Neuronal stem cell (in vitro differentiated cells): ENCODE data around the gene SLC41A3.
A peak's percentile ranks its signal among the peaks of the same experiment; 100 is the strongest.
"Not testable (repeated sequence)": the region's sequence is repeated elsewhere in the genome, so short reads cannot be mapped to it uniquely, and the experiment has no call there.

Source experiments
- DNase-seq: peaks from one replicate; pipeline ENCODE4 v3.0.0-alpha.2; 2013; ENCODE audit warnings: low spot score
- H2AFZ ChIP-seq: one replicate; pipeline ENCODE4 v1.6.1; 2013; ENCODE audit warnings: mild to moderate bottlenecking, low read length, inconsistent platforms
- H2AK5ac ChIP-seq: 2 replicates; pipeline ENCODE4 v1.6.1; 2013; ENCODE audit warnings: low read depth, mild to moderate bottlenecking, inconsistent platforms, low read length, moderate library complexity, mixed read lengths
- H2BK120ac ChIP-seq: 2 replicates; pipeline ENCODE4 v1.6.1; 2013; ENCODE audit warnings: low read depth, mild to moderate bottlenecking, inconsistent platforms, low read length, moderate library complexity, mixed read lengths
- H2BK12ac ChIP-seq: one replicate; pipeline ENCODE4 v1.6.1; 2013; ENCODE audit warnings: low read length, inconsistent platforms
- H2BK15ac ChIP-seq: 2 replicates; pipeline ENCODE4 v1.6.1; 2013; ENCODE audit warnings: mild to moderate bottlenecking, low read length, inconsistent platforms, mixed read lengths
- H2BK5ac ChIP-seq: one replicate; pipeline ENCODE4 v1.6.1; 2013; ENCODE audit warnings: inconsistent platforms, mild to moderate bottlenecking, low read length, moderate library complexity
- H3K14ac ChIP-seq: one replicate; pipeline ENCODE4 v1.6.1; 2013; ENCODE audit warnings: low read length, inconsistent platforms
- H3K18ac ChIP-seq: 2 replicates; pipeline ENCODE4 v1.6.1; 2013; ENCODE audit warnings: low read length, inconsistent platforms
- H3K23ac ChIP-seq: 2 replicates; pipeline ENCODE4 v1.6.1; 2013; ENCODE audit warnings: low read depth, mild to moderate bottlenecking, mixed read lengths, low read length, inconsistent platforms; ENCODE audit not compliant: poor library complexity
- H3K27ac ChIP-seq: replicated peaks from 3 replicates; pipeline ENCODE4 v1.5.1; 2013; ENCODE audit warnings: low read length, inconsistent platforms
- H3K27me3 ChIP-seq, 3 experiments: 2 replicates each; pipeline ENCODE4 v1.6.1; 2013; ENCODE audit warnings: low read length in 3 of 3, mild to moderate bottlenecking in 2 of 3, inconsistent platforms in 1 of 3, low read depth in 1 of 3, mixed read lengths in 1 of 3, moderate library complexity in 1 of 3; ENCODE audit not compliant: control insufficient read depth in 3 of 3, insufficient read depth in 3 of 3
- H3K36me3 ChIP-seq, 2 donors: replicated peaks in 1 of 2; 2 replicates each; pipeline ENCODE4 v1.6.1; 2013; ENCODE audit warnings: low read length in 2 of 2; ENCODE audit not compliant: control insufficient read depth in 2 of 2, insufficient read depth in 2 of 2
- H3K4ac ChIP-seq: 2 replicates; pipeline ENCODE4 v1.6.1; 2013; ENCODE audit warnings: inconsistent platforms, mild to moderate bottlenecking, low read length, moderate library complexity
- H3K4me1 ChIP-seq, 2 donors: 1 replicate in 1 of 2; 2 replicates in 1 of 2; pipeline ENCODE4 v1.6.1; 2013; ENCODE audit warnings: low read length in 2 of 2, low read depth in 1 of 2; ENCODE audit not compliant: control insufficient read depth in 2 of 2, insufficient read depth in 1 of 2
- H3K4me2 ChIP-seq: one replicate; pipeline ENCODE4 v1.6.1; 2013; ENCODE audit warnings: mild to moderate bottlenecking, low read length, inconsistent platforms; ENCODE audit not compliant: insufficient read depth, poor library complexity, severe bottlenecking
- H3K4me3 ChIP-seq, 2 donors: 2 replicates each; pipeline ENCODE4 v1.5.1; 2013; ENCODE audit warnings: low read length in 2 of 2, mild to moderate bottlenecking in 2 of 2, inconsistent platforms in 1 of 2, moderate library complexity in 1 of 2
- H3K79me1 ChIP-seq: one replicate; pipeline ENCODE4 v1.6.1; 2013; ENCODE audit warnings: low read depth, mild to moderate bottlenecking, inconsistent platforms, low read length, moderate library complexity
- H3K9ac ChIP-seq: one replicate; pipeline ENCODE4 v1.6.1; 2013; ENCODE audit warnings: mild to moderate bottlenecking, low read depth, low read length, inconsistent platforms; ENCODE audit not compliant: poor library complexity
- H3K9me3 ChIP-seq, 2 donors: replicated peaks in 1 of 2; 2 replicates each; pipeline versions ENCODE3 to v1.6.1; 2013; ENCODE audit warnings: low read length in 2 of 2, mild to moderate bottlenecking in 2 of 2, inconsistent platforms in 1 of 2, low read depth in 1 of 2, mixed read lengths in 1 of 2, moderate library complexity in 1 of 2; ENCODE audit not compliant: control insufficient read depth in 2 of 2, insufficient read depth in 1 of 2
- H4K8ac ChIP-seq: one replicate; pipeline ENCODE4 v1.6.1; 2013; ENCODE audit warnings: low read depth, mild to moderate bottlenecking, inconsistent platforms, low read length, moderate library complexity
- H4K91ac ChIP-seq: one replicate; pipeline ENCODE4 v1.6.1; 2013; ENCODE audit warnings: low read length, low read depth, mild to moderate bottlenecking, inconsistent platforms; ENCODE audit not compliant: poor library complexity
- WGBS, 2 donors: extraction: QIAGEN DNeasy Blood & Tissue Kit; methylation state at CpG; one replicate each; pipeline ENCODE4 v1.1.7; 2013; ENCODE audit warnings: missing lambda C conversion rate in 2 of 2, mixed read lengths in 1 of 2; ENCODE audit not compliant: insufficient read length in 2 of 2, insufficient replicate concordance in 1 of 2; ENCODE audit errors: extremely low coverage in 2 of 2; 5-methylcytosine and 5-hydroxymethylcytosine counted together

SLC41A3 gene

DNA sequence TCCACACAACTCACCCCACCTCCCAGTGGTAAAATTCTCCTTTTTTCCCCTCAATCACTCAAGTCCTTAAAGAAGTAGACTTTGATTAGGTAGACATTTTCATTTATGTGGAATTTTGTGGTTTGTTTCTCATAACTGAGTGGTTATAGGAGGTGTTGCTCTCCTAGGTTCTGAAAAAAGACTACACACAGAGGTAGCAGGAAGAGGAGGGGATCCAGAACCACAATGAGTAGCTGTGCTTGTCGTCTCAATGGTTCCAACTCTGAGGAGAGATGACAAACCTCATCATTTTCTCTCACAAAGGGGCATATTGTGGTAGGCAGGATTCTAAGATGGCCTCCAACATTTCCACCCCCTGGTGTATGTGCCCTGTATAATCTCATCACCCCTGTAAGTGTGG, 120.1 kb downstream of the SLC41A3 start:
- peaks cover 0 to 46% (median 0%) of the 10 kb centered on the region in 3 experiments for H3K27me3 ChIP-seq
- H3K14ac ChIP-seq, H3K4me1 ChIP-seq, H4K91ac ChIP-seq, DNase-seq, H3K79me1 ChIP-seq, H3K4ac ChIP-seq, H3K4me3 ChIP-seq, H3K36me3 ChIP-seq, H2AK5ac ChIP-seq, H3K27ac ChIP-seq, H2BK12ac ChIP-seq, H3K23ac ChIP-seq, H2AFZ ChIP-seq, H3K9me3 ChIP-seq, H3K4me2 ChIP-seq, H4K8ac ChIP-seq, H2BK15ac ChIP-seq, H2BK5ac ChIP-seq, H3K18ac ChIP-seq, H2BK120ac ChIP-seq, H3K9ac ChIP-seq: not testable (repeated sequence)
- WGBS, 2 donors = no CpG with 5 or more reads among the region's 1 CpG

DNA sequence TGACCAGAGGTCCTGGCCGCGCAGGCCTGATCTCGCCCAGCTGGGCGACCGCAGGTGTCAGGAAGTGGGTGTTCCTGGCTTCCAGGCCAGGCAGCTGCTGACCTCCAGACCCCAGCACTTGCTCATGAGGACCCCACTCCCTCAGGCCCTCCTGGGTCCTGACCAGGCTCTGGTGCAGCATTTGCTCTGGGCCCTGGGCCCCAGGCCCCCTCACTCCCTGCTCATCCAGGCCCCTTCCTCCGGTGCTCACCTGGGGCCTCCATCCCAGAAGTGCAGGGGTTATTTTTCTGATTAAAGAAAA, 122.7 kb downstream of the SLC41A3 start:
- no CpG with 5 or more reads among the region's 6 CpGs for WGBS, 2 donors

DNA sequence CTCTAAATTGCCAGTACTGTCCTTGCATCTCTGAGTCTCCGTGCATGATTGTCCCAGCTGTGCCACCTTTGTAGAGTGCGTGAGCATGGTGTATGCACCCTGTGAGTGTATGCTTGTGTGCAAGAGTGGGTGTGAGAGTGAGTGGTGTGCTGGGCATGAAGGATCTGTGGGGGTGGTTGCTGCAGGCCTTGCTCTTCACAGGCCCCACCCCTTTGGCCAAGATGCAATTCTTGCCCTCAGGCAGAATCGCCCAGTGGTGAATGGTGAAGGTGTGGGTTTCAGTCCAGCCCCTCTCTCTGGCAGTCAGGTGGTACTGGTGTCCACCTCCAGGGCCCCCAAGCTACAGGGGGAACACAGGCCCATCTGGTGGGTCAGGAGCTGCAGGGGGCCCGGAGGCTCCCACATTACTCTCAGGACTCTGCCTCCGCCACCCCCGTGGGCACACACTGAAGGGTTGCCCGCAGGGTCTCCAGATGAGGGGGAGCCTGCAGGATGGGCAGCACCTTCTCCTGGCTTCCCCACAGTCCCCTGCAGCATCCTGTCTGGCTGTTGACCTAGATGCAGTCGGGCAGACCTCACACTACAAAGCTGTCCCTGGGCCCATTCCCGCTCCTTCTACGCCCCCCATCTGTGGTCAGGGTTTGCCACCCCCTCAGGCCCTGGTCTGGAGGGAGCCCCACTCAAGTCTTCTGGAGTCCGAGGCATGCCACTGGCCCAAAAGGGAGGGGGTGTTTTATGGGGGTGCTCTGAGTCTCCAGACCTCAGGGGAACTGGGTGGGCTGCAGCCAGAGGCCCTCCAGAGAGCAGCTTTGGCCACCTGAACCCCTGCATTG, 123.3 kb downstream of the SLC41A3 start:
- Histone ChIP-seq H3K9ac (peak overlapping the region; percentile 2), H4K8ac (no peak overlapping the region), H4K91ac (no peak overlapping the region), H3K79me1 (no peaks in the 10 kb centered on the region), H2BK12ac (no peak overlapping the region), H3K18ac (peak overlapping the region; percentile 21), H3K23ac (no peak overlapping the region), H3K4me2 (no peak overlapping the region), H3K9me3 (no peaks in the 10 kb centered on the region), H2BK120ac (no peak overlapping the region), H3K27me3 (peaks cover 0 to 25% (median 0%) of the 10 kb centered on the region in 3 experiments), H3K4ac (no peak overlapping the region), H2BK15ac (no peak overlapping the region), H2AFZ (no peak overlapping the region), H3K36me3 (no peaks in the 10 kb centered on the region), H3K4me3 (peak overlapping the region in 1 of 2 donors; percentile 38), H3K14ac (no peak overlapping the region), H3K27ac (no peak overlapping the region), H3K4me1 (no peaks in the 10 kb centered on the region), H2BK5ac (no peak overlapping the region), H2AK5ac (peak overlapping the region; percentile 27)
- no peak for DNase-seq
- no CpG with 5 or more reads among the region's 11 CpGs for WGBS, 2 donors

More for the DNA sequence above, 122.7 kb downstream of the SLC41A3 start:
- H3K4ac ChIP-seq = no peak overlapping the region
- H2AK5ac ChIP-seq = no peak overlapping the region
- H3K27me3 ChIP-seq = peaks cover 0 to 31% (median 0%) of the 10 kb centered on the region in 3 experiments
- no peak overlapping the region for H2BK15ac ChIP-seq
- H3K18ac ChIP-seq = no peak overlapping the region
- no peak overlapping the region for H3K23ac ChIP-seq
- no peak overlapping the region for H2BK120ac ChIP-seq
- no peak overlapping the region for H2AFZ ChIP-seq
- no peak overlapping the region for H4K8ac ChIP-seq
- no peak overlapping the region for H3K4me2 ChIP-seq
- no peak overlapping the region for H3K9ac ChIP-seq
- no peaks in the 10 kb centered on the region for H3K36me3 ChIP-seq
- H2BK12ac ChIP-seq = no peak overlapping the region
- H3K4me1 ChIP-seq = no peaks in the 10 kb centered on the region
- no peak overlapping the region for H2BK5ac ChIP-seq
- H3K79me1 ChIP-seq = no peaks in the 10 kb centered on the region
- no peaks in the 10 kb centered on the region for H3K9me3 ChIP-seq
- H3K4me3 ChIP-seq = no peak overlapping the region
- no peak overlapping the region for H3K27ac ChIP-seq
- H3K14ac ChIP-seq = no peak overlapping the region
- no peak for DNase-seq
- H4K91ac ChIP-seq = no peak overlapping the region

DNA sequence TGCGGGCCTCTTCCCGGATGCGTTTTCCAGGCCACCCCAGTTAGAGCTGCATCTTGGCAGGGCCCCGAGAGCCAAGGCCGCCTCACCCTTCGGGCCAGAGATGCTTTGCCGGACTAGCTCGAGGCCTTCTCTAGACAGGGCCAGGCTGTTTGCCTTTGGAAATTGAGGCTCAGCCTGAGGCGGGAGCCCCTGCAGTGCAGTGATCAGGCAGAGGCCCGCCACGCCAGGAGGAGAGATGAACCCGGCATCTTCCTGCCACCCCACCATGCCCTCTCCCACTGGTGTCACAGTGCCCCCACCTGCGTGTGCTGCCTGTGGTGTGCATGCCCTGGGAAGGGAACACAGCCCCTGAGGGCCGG, 123.9 kb downstream of the SLC41A3 start:
- WGBS, 2 donors = no CpG with 5 or more reads among the region's 14 CpGs
- peak overlapping the region; percentile 58 for H2BK12ac ChIP-seq

More for the DNA sequence above, 123.9 kb downstream of the SLC41A3 start:
- Histone ChIP-seq H2BK120ac (no peak overlapping the region), H3K27ac (no peak overlapping the region), H3K4me2 (no peak overlapping the region), H3K9ac (no peak overlapping the region), H4K8ac (no peak overlapping the region), H3K4me1 (no peaks in the 10 kb centered on the region), H3K23ac (no peak overlapping the region), H3K14ac (no peak overlapping the region), H3K4ac (no peak overlapping the region), H3K9me3 (no peaks in the 10 kb centered on the region), H2BK5ac (no peak overlapping the region), H4K91ac (no peak overlapping the region), H3K18ac (peak overlapping the region; percentile 48), H3K27me3 (peaks cover 0 to 20% (median 0%) of the 10 kb centered on the region in 3 experiments), H2AK5ac (no peak overlapping the region), H3K36me3 (no peaks in the 10 kb centered on the region), H3K4me3 (peak overlapping the region in 1 of 2 donors; percentile 38), H3K79me1 (no peaks in the 10 kb centered on the region), H2BK15ac (no peak overlapping the region), H2AFZ (no peak overlapping the region)
- DNase-seq = no peak
